ENCODE results near the gene ARHGEF28. TPM values are rescaled to one million over a fixed set of nuclear protein-coding genes. Genes with fewer than 3 reads are reported as not detected.

The ARHGEF28 gene
- total RNA-seq, 1 donor from 2014 or later = 6.7 TPM

DNA sequence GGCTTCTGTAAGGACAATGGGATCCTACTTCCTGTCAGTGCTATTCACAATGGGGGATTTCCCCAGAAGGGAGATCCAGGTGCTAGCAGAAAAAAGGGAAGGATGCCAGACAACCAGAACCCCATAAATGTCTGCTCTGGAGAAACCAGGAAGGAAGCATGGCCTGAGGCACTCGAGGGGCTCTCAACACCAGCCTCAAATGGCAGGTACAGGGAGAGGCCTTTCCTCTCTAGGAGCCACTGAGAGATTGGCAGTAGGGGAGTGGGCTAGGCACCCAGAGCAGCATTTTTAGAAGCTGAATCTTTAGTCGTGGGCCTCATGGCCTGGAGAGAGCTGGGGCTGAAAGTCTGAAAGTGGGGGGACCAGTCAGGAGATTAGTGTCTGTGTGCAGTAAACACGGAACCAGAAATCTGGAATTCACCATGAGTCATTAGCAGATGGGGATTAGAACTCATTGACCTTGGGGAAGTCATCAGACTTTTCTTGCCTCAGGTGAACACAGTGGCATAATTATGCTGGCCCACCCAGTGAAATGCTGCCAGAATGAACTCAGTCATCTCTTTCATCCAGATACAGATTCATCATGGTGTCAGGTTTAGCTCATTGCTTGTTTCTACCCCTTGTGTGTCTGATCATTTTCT, 28.3 kb downstream of the ARHGEF28 start:
- no peak for DNase-seq

GRCh38 chr5:73654819-73655318, 28.9 kb downstream of the ARHGEF28 start:
- no peak for DNase-seq

- no peak for DNase-seq
These were observed 29.6 kb downstream of the ARHGEF28 start for GRCh38 chr5:73655521-73656160.

- no peak for DNase-seq
These were observed 35.8 kb downstream of the ARHGEF28 start for GRCh38 chr5:73661753-73662152.

- no peak for DNase-seq
These were observed 37.3 kb downstream of the ARHGEF28 start for GRCh38 chr5:73663161-73663859.

DNA sequence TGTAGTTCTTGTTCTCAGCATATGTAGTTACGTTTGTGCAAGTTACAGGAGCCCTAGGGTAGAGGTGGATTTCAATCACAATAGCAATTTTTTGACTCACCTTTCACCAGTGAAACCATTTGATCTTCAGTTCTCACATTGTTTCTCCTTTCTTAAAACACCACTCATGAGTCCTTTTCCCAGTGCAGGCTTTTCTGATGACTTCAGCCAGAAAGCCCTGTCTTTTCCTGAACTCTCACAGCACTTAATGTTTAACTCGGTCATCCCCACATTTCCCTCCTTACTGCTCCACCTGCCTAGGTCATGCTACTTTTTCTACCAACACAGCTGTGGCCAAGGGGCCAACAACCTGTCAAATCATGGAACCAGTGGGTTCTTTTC, 37.9 kb downstream of the ARHGEF28 start:
- DNase-seq = no peak

DNA sequence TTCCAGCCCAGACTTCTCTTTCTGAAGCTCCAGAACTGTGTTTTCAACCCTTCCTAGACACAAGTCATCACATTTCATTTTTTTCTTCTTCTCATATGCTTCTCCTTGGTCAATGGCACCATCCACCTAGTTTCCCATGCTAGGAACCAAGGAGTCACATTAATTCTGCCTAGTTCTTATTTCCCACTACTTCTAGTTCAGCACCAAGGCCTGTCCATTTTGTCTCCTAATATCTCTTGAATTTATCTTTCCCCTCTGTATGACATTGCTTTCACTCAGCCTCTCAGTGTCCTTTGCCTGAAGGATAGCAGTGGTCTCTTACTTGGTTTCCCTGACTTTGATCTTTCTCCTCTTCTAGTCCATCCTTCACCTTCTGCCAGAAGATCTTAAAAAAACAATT, 38.8 kb downstream of the ARHGEF28 start:
- DNase-seq = no peak

- DNase-seq = no peak
These were observed 40.9 kb downstream of the ARHGEF28 start for GRCh38 chr5:73666891-73667290.

DNA sequence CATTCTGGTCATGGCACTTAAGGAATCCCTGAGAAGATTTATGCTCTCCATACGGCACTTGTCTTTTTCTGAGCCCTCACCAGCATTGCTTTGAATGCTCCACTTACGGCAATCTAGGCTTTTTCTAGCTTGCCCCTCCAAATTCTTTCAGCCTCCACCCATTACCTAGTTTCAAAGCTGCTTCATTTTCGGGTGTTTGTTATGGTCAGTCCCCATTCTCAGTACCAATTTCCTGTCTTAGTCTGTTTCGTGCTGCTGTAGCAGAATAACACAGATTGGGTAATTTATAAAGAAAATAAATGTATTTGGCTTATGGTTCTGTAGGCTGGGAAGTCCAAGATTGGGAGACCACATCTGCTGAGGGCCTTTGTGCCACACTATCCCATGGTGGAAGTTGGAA, 42.0 kb downstream of the ARHGEF28 start:
- DNase-seq = no peak

GRCh38 chr5:73668486-73669111, 42.6 kb downstream of the ARHGEF28 start:
- no peak for DNase-seq

- DNase-seq = no peak
These were observed 44.7 kb downstream of the ARHGEF28 start for GRCh38 chr5:73670731-73671130.

DNA sequence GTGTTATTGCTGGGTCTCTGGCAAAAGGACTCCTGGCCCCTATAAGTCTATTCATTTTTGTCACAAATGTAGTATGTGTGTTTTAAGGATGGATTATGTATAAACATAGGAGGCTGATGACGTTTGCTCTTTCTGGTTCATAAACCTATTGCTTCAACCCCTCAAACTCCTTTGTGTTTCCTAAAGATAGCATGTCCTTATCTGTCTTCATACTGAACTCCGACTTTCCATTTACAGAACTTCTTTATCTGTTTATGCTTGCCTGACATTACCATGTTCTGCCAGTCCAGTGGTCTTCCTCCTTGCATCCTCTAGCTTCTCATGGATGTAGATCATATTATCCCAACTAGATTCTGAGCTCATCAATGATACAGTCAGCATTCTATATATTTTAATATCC, 46.1 kb downstream of the ARHGEF28 start:
- DNase-seq = no peak

- DNase-seq = no peak
These were observed 47.2 kb downstream of the ARHGEF28 start for GRCh38 chr5:73673161-73673591.

- DNase-seq = no peak
These were observed 48.6 kb downstream of the ARHGEF28 start for GRCh38 chr5:73674669-73675004.

- no peak for DNase-seq
These were observed 52.3 kb downstream of the ARHGEF28 start for GRCh38 chr5:73678322-73678740.

DNA sequence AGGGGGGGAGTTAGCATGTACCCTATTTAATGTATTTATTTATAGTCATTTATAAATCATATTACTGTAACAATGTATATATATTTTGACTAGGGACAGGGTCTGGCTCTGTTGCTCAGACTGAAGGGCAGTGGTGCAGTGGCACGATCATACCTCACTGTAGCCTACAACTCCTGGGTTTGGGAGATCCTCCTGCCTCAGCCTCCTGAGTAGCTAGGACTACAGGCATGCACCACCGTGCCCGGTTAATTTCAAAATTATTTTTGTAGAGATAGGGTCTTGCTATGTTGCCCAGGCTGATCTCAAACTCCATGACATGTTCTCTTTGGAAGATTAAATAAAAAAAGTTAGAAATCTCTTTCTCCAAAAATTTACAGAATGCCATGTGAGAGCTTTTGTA, 52.8 kb downstream of the ARHGEF28 start:
- DNase-seq = no peak

DNA sequence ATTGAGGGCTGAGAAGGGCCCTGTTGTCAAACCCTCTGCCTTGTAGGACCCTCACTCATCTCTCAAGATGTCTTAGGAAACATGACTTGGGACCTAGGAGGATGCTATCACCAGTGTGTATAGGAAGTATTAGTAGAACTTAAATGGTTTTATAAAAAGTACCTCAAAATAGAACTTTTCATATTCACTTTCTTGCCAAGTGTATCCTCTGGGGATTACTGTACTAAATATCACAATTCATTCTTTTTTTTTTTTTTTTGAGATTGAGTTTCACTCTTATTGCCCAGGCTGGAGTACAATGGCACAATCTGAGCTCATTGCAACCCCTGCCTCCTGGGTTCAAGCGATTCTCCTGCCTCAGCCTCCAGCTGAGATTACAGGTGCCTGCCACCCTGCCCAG, 56.2 kb downstream of the ARHGEF28 start:
- no peak for DNase-seq

GRCh38 chr5:73684691-73685090, 58.7 kb downstream of the ARHGEF28 start:
- DNase-seq = no peak

GRCh38 chr5:73686912-73687311, 60.9 kb downstream of the ARHGEF28 start:
- DNase-seq = no peak

- no peak for DNase-seq
These were observed 61.4 kb downstream of the ARHGEF28 start for GRCh38 chr5:73687357-73687756.

- no peak for DNase-seq
These were observed 64.0 kb downstream of the ARHGEF28 start for GRCh38 chr5:73690015-73690414.

DNA sequence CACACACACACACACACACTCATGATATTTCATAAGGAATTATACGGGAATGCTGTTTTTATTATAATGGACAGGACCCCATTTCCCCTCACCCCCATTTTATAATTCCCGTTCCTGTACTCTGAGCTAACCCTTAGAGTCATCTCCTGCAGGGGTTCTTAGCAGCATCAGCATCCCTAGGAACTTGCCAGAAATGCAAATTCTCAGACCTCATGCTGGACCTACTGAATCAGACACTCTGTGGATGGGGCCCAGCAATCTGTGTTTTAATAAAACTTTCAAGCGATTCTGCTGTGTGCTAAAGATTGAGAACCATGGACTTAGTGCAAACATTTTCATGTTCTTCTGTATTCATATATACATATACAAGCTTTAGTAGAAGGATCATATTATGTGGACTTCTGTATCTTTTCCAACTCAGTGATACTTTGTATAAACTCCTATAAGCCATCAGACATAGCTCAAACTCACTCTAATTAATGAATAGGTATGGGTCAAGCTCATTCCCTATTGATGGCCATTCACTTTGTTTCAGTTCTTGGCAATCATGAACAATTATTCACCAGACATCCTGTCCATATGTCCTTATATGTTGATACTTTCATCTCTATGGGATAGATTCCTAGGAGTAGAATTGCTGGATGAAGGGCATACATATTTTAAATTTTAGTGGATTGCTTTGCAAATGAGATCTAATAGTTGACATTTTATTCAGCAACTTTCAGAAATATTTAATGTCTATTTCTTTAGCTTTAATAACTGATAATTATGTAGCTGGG, 65.5 kb downstream of the ARHGEF28 start:
- DNase-seq = no peak
